ENCODE measurements around the gene FBXW5. TPM values are rescaled to one million over a fixed set of nuclear protein-coding genes. Genes with fewer than 3 reads are reported as not detected.

Gene FBXW5
- total and polyA plus RNA-seq, 4 donors, result 56.6 to 118 (median 99.2) TPM

DNA sequence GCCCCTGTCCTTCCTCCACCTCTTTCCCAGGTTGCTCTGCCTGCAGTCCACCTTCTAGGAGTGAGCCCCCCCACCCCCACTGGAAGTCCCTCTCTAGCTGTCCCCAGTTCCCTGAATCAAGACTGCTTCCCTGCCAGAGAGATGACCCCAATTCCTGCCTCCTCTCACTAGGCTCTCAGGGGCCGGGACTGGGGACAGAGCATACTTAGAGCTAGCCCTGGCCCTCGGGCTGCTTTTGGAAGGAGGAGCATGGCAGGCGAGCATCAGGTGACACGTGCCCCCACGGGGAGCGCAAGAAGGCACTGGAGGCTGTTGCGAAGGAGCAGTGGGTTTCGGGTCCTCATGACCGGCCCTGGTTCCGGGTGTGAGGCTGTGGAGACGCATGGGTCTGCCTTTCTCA is 48.5 kb downstream of the FBXW5 start:
- ATAC-seq (ENCODE audit: insufficient read depth, low FRiP score) (no peak), DNase-seq (no peak)
- Histone ChIP-seq H3K27me3 (ENCODE audit: control insufficient read depth in 3 of 3, insufficient read depth in 3 of 3, low read length in 2 of 3) (no peaks in the 10 kb centered on the region), H3K9ac (ENCODE audit: insufficient read depth in 1 of 2, low read length in 2 of 2) (no peak overlapping the region), H3K4me1 (ENCODE audit: control insufficient read depth in 5 of 5, insufficient read depth in 5 of 5, low read length in 5 of 5) (peaks cover 0 to 3% (median 0%) of the 10 kb centered on the region in 5 donors), H3K36me3 (ENCODE audit: control insufficient read depth in 4 of 4, insufficient read depth in 4 of 4, low read length in 4 of 4) (peaks cover 3 to 22% (median 10%) of the 10 kb centered on the region in 4 donors), H3K4me3 (no peak overlapping the region), H3K27ac (ENCODE audit: low read depth in 1 of 2, low read length in 1 of 2) (no peak overlapping the region), H3K9me3 (ENCODE audit: control insufficient read depth in 4 of 4, insufficient read depth in 3 of 4, low read length in 3 of 4) (no peaks in the 10 kb centered on the region)
- 85 to 91% methylated on average over 11 of the region's 11 CpGs for WGBS, 2 donors
- TF ChIP-seq, protein P1, sequence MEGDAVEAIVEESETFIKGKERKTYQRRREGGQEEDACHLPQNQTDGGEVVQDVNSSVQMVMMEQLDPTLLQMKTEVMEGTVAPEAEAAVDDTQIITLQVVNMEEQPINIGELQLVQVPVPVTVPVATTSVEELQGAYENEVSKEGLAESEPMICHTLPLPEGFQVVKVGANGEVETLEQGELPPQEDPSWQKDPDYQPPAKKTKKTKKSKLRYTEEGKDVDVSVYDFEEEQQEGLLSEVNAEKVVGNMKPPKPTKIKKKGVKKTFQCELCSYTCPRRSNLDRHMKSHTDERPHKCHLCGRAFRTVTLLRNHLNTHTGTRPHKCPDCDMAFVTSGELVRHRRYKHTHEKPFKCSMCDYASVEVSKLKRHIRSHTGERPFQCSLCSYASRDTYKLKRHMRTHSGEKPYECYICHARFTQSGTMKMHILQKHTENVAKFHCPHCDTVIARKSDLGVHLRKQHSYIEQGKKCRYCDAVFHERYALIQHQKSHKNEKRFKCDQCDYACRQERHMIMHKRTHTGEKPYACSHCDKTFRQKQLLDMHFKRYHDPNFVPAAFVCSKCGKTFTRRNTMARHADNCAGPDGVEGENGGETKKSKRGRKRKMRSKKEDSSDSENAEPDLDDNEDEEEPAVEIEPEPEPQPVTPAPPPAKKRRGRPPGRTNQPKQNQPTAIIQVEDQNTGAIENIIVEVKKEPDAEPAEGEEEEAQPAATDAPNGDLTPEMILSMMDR (IDR thresholded peaks at IDR 0.05; ENCODE audit: control extremely low read depth, extremely low read depth), result no peak

DNA sequence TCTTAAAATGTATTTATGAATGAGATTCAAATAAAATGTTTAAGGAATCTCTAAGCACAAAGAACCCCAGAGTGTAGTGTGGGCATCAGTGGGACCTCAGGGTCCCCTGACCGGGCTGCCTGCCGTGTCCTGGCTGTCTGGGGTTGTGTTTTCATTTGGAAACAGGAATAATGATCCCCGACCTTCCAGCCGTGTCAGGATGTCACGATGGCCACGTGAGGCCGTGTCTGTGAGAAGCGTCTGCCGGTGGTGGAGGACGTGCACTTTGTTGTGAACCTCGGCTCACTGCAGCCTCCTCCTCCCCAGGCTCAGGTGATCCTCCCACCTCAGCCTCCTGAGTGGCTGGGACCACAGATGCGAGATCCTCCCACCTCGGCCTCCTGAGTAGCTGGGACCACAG is 53.9 kb downstream of the FBXW5 start:
- WGBS, 2 donors, result 88 to 92% methylated on average over 13 of the region's 13 CpGs
- TF ChIP-seq, protein P1 (IDR thresholded peaks at IDR 0.05; ENCODE audit: control extremely low read depth, extremely low read depth), result no peak
- no peak for DNase-seq

More for the DNA sequence above, 53.9 kb downstream of the FBXW5 start:
- H3K4me3 ChIP-seq, result no peak overlapping the region
- ATAC-seq (ENCODE audit: insufficient read depth, low FRiP score), result no peak
- H3K9me3 ChIP-seq (ENCODE audit: control insufficient read depth in 4 of 4, insufficient read depth in 3 of 4, low read length in 3 of 4), result no peaks in the 10 kb centered on the region
- peaks cover 0 to 7% (median 0%) of the 10 kb centered on the region in 5 donors for H3K4me1 ChIP-seq (ENCODE audit: control insufficient read depth in 5 of 5, insufficient read depth in 5 of 5, low read length in 5 of 5)
- H3K9ac ChIP-seq (ENCODE audit: insufficient read depth in 1 of 2, low read length in 2 of 2), result no peak overlapping the region
- H3K27me3 ChIP-seq (ENCODE audit: control insufficient read depth in 3 of 3, insufficient read depth in 3 of 3, low read length in 2 of 3), result no peaks in the 10 kb centered on the region
- H3K36me3 ChIP-seq (ENCODE audit: control insufficient read depth in 4 of 4, insufficient read depth in 4 of 4, low read length in 4 of 4), result peaks cover 2 to 13% (median 3%) of the 10 kb centered on the region in 4 donors
- no peak overlapping the region for H3K27ac ChIP-seq (ENCODE audit: low read depth in 1 of 2, low read length in 1 of 2)

Other genes starting within 250 kb of the FBXW5 start
Only the 30 nearest of the 32 such genes appear.
- gene DIPK1B, start 232.2 kb downstream of the FBXW5 start, total RNA-seq, result 10 to 100 TPM; 14.5 to 26.7 TPM
- 10 to 100 TPM; 12.5 to 13.3 TPM for gene DIPK1B, start 232.2 kb downstream of the FBXW5 start, polyA plus RNA-seq
- 1 to 10 TPM in 1 of 2 donors, not detected in 1; 4.7 TPM for gene LCN10, start 201.8 kb downstream of the FBXW5 start, total RNA-seq
- 1 to 10 TPM in 1 of 2 donors, under 1 TPM in 1; 0.72 to 6.4 TPM for gene LCN10, start 201.8 kb downstream of the FBXW5 start, polyA plus RNA-seq
- 1 to 10 TPM in 1 of 2 donors, not detected in 1; 8.6 TPM for gene LCN6, start 196.2 kb downstream of the FBXW5 start, total RNA-seq
- 10 to 100 TPM in 1 of 2 donors, 1 to 10 TPM in 1; 1.4 to 12.3 TPM for gene LCN6, start 196.2 kb downstream of the FBXW5 start, polyA plus RNA-seq
- under 1 TPM in 1 of 2 donors, not detected in 1; 0.11 TPM for gene LCN8, start 186.5 kb downstream of the FBXW5 start, total RNA-seq
- not detected for gene LCN8, start 186.5 kb downstream of the FBXW5 start, polyA plus RNA-seq
- not detected for gene LCN15, start 180.2 kb downstream of the FBXW5 start, total RNA-seq
- gene LCN15, start 180.2 kb downstream of the FBXW5 start, polyA plus RNA-seq, result under 1 TPM in 1 of 2 donors, not detected in 1; 0.16 TPM
- gene TMEM141, start 153.4 kb downstream of the FBXW5 start, total RNA-seq, result 10 to 100 TPM; 56.5 to 94.1 TPM
- gene TMEM141, start 153.4 kb downstream of the FBXW5 start, polyA plus RNA-seq, result 100 to 1,000 TPM; 132 to 177 TPM
- 1 to 10 TPM; 1.6 to 4.6 TPM for gene CCDC183, start 148.4 kb downstream of the FBXW5 start, total RNA-seq
- gene CCDC183, start 148.4 kb downstream of the FBXW5 start, polyA plus RNA-seq, result 1 to 10 TPM in 1 of 2 donors, under 1 TPM in 1; 0.38 to 2.8 TPM
- gene RABL6, start 136.8 kb downstream of the FBXW5 start, total RNA-seq, result 10 to 100 TPM; 36.4 to 87.8 TPM
- 10 to 100 TPM; 53.7 to 70.8 TPM for gene RABL6, start 136.8 kb downstream of the FBXW5 start, polyA plus RNA-seq
- gene AJM1, start 102.3 kb downstream of the FBXW5 start, total RNA-seq, result 1 to 10 TPM; 1.6 to 4.3 TPM
- gene AJM1, start 102.3 kb downstream of the FBXW5 start, polyA plus RNA-seq, result 1 to 10 TPM; 1.1 to 1.3 TPM
- 100 to 1,000 TPM in 1 of 2 donors, 10 to 100 TPM in 1; 75.0 to 124 TPM for gene PHPT1, start 95.3 kb downstream of the FBXW5 start, total RNA-seq
- gene PHPT1, start 95.3 kb downstream of the FBXW5 start, polyA plus RNA-seq, result 100 to 1,000 TPM; 110 to 195 TPM
- gene MAMDC4, start 92.4 kb downstream of the FBXW5 start, total RNA-seq, result 10 to 100 TPM in 1 of 2 donors, 1 to 10 TPM in 1; 5.6 to 13.2 TPM
- gene MAMDC4, start 92.4 kb downstream of the FBXW5 start, polyA plus RNA-seq, result 1 to 10 TPM; 7.0 to 7.3 TPM
- gene EDF1, start 78.4 kb downstream of the FBXW5 start, total RNA-seq, result 100 to 1,000 TPM; 283 to 298 TPM
- gene EDF1, start 78.4 kb downstream of the FBXW5 start, polyA plus RNA-seq, result 100 to 1,000 TPM; 308 to 670 TPM
- 10 to 100 TPM; 17.2 to 19.1 TPM for gene TRAF2, start 58.2 kb downstream of the FBXW5 start, total RNA-seq
- 10 to 100 TPM; 11.3 to 13.2 TPM for gene TRAF2, start 58.2 kb downstream of the FBXW5 start, polyA plus RNA-seq
- gene C8G, start 505 bp upstream of the FBXW5 start, total RNA-seq, result 1 to 10 TPM in 1 of 2 donors, not detected in 1; 2.1 TPM
- gene C8G, start 505 bp upstream of the FBXW5 start, polyA plus RNA-seq, result 1 to 10 TPM in 1 of 2 donors, under 1 TPM in 1; 0.90 to 1.4 TPM
- 1 to 10 TPM; 4.1 to 6.3 TPM for gene LCN12, start 7.5 kb upstream of the FBXW5 start, total RNA-seq
- 1 to 10 TPM in 1 of 2 donors, under 1 TPM in 1; 0.35 to 2.4 TPM for gene LCN12, start 7.5 kb upstream of the FBXW5 start, polyA plus RNA-seq
- 100 to 1,000 TPM in 1 of 2 donors, 10 to 100 TPM in 1; 29.5 to 159 TPM for gene PTGDS, start 32.8 kb upstream of the FBXW5 start, total RNA-seq
- 100 to 1,000 TPM in 1 of 2 donors, 10 to 100 TPM in 1; 19.4 to 158 TPM for gene PTGDS, start 32.8 kb upstream of the FBXW5 start, polyA plus RNA-seq
- gene LCNL1, start 38.3 kb upstream of the FBXW5 start, total RNA-seq, result 1 to 10 TPM in 1 of 2 donors, under 1 TPM in 1; 0.28 to 2.5 TPM
- gene LCNL1, start 38.3 kb upstream of the FBXW5 start, polyA plus RNA-seq, result 1 to 10 TPM in 1 of 2 donors, under 1 TPM in 1; 0.15 to 2.7 TPM
- 10 to 100 TPM; 16.6 to 58.1 TPM for gene PAXX, start 47.7 kb upstream of the FBXW5 start, total RNA-seq
- gene PAXX, start 47.7 kb upstream of the FBXW5 start, polyA plus RNA-seq, result 100 to 1,000 TPM in 1 of 2 donors, 10 to 100 TPM in 1; 60.7 to 172 TPM
- gene CLIC3, start 51.8 kb upstream of the FBXW5 start, total RNA-seq, result 100 to 1,000 TPM in 1 of 2 donors, 10 to 100 TPM in 1; 72.0 to 115 TPM
- 10 to 100 TPM; 17.2 to 90.2 TPM for gene CLIC3, start 51.8 kb upstream of the FBXW5 start, polyA plus RNA-seq
- 10 to 100 TPM; 13.4 to 39.0 TPM for gene ABCA2, start 83.5 kb upstream of the FBXW5 start, total RNA-seq
- 10 to 100 TPM; 14.8 to 18.1 TPM for gene ABCA2, start 83.5 kb upstream of the FBXW5 start, polyA plus RNA-seq
- 1 to 10 TPM in 1 of 2 donors, under 1 TPM in 1; 0.37 to 1.0 TPM for gene FUT7, start 87.3 kb upstream of the FBXW5 start, total RNA-seq
- 1 to 10 TPM in 1 of 2 donors, under 1 TPM in 1; 0.45 to 5.5 TPM for gene FUT7, start 87.3 kb upstream of the FBXW5 start, polyA plus RNA-seq
- gene NPDC1, start 101.4 kb upstream of the FBXW5 start, total RNA-seq, result 10 to 100 TPM; 28.7 to 99.3 TPM
- gene NPDC1, start 101.4 kb upstream of the FBXW5 start, polyA plus RNA-seq, result 10 to 100 TPM; 49.0 to 87.5 TPM
- 1 to 10 TPM; 1.8 to 3.2 TPM for gene ENTPD2, start 109.3 kb upstream of the FBXW5 start, total RNA-seq
- under 1 TPM; 0.39 to 0.53 TPM for gene ENTPD2, start 109.3 kb upstream of the FBXW5 start, polyA plus RNA-seq
- 1 to 10 TPM; 1.4 to 1.7 TPM for gene SAPCD2, start 125.8 kb upstream of the FBXW5 start, total RNA-seq
- gene SAPCD2, start 125.8 kb upstream of the FBXW5 start, polyA plus RNA-seq, result 1 to 10 TPM; 1.3 to 2.1 TPM
- gene UAP1L1, start 132.8 kb upstream of the FBXW5 start, total RNA-seq, result 10 to 100 TPM; 12.2 to 35.5 TPM
- 10 to 100 TPM; 14.5 to 19.7 TPM for gene UAP1L1, start 132.8 kb upstream of the FBXW5 start, polyA plus RNA-seq
- gene MAN1B1, start 142.2 kb upstream of the FBXW5 start, total RNA-seq, result 10 to 100 TPM; 56.7 to 70.9 TPM
- gene MAN1B1, start 142.2 kb upstream of the FBXW5 start, polyA plus RNA-seq, result 10 to 100 TPM; 40.3 to 56.9 TPM
- gene DPP7, start 170.0 kb upstream of the FBXW5 start, total RNA-seq, result 100 to 1,000 TPM in 1 of 2 donors, 10 to 100 TPM in 1; 48.0 to 236 TPM
- 100 to 1,000 TPM; 220 to 436 TPM for gene DPP7, start 170.0 kb upstream of the FBXW5 start, polyA plus RNA-seq
- gene GRIN1, start 194.4 kb upstream of the FBXW5 start, total RNA-seq, result under 1 TPM; 0.06 to 0.49 TPM
- gene GRIN1, start 194.4 kb upstream of the FBXW5 start, polyA plus RNA-seq, result under 1 TPM; 0.18 to 0.51 TPM
- 1 to 10 TPM in 1 of 2 donors, under 1 TPM in 1; 0.77 to 5.2 TPM for gene LRRC26, start 225.3 kb upstream of the FBXW5 start, total RNA-seq
- gene LRRC26, start 225.3 kb upstream of the FBXW5 start, polyA plus RNA-seq, result under 1 TPM; 0.12 to 0.37 TPM
- gene TMEM210, start 227.3 kb upstream of the FBXW5 start, total RNA-seq, result not detected
- not detected for gene TMEM210, start 227.3 kb upstream of the FBXW5 start, polyA plus RNA-seq

All from lung (tissue), 12 donors.